SK-N-SH treated with all-trans-retinoic acid at 6 μM for 48 hours (cell line): ENCODE measurements around the gene LHX6.

ENCODE experiments used
- ATAC-seq: fragments of 200-7000 bp; cut with Tn5 transposase; 3 replicates; pipeline ENCODE4 v1.9.1; 2020; ENCODE audit warnings: mild to moderate bottlenecking, moderate library complexity
- ARNTL ChIP-seq: fragments of 450-650 bp; formaldehyde crosslinking; IDR thresholded peaks from 2 replicates; pipeline ENCODE4 v1.5.0; 2020; ENCODE audit warnings: low read depth, mild to moderate bottlenecking, moderate library complexity, borderline replicate concordance
- CSDC2 ChIP-seq: fragments of 250-450 bp; sonication (Bioruptor Pico); IDR thresholded peaks from 2 replicates; pipeline ENCODE4 v1.5.0; 2020; ENCODE audit warnings: mild to moderate bottlenecking, moderate library complexity
- ESRRG ChIP-seq: fragments of 250-450 bp; sonication (Bioruptor Pico); IDR thresholded peaks from 2 replicates; pipeline ENCODE4 v1.6.1; 2021; ENCODE audit warnings: mild to moderate bottlenecking
- GLIS3 ChIP-seq: fragments of 250-450 bp; sonication (Bioruptor Pico); IDR thresholded peaks from 2 replicates; pipeline ENCODE4 v1.5.0; 2020; ENCODE audit warnings: mild to moderate bottlenecking, moderate library complexity
- PPARA ChIP-seq: fragments of 250-450 bp; sonication (Bioruptor Pico); IDR thresholded peaks from 2 replicates; pipeline ENCODE4 v1.5.0; 2020; ENCODE audit warnings: mild to moderate bottlenecking, borderline replicate concordance
- RARB ChIP-seq: fragments of 250-450 bp; sonication (Bioruptor Pico); IDR thresholded peaks from 2 replicates; pipeline ENCODE4 v1.8.0; 2021; ENCODE audit warnings: mild to moderate bottlenecking, moderate library complexity
- SNAI2 ChIP-seq: fragments of 250-450 bp; sonication (Bioruptor Pico); IDR thresholded peaks from 2 replicates; pipeline ENCODE4 v1.5.0; 2020; ENCODE audit warnings: mild to moderate bottlenecking, moderate library complexity
- TCF4 ChIP-seq: fragments of 250-450 bp; sonication (Bioruptor Pico); IDR thresholded peaks from 2 replicates; pipeline ENCODE4 v1.8.0; 2021; ENCODE audit warnings: mild to moderate bottlenecking, moderate library complexity, borderline replicate concordance
- TOX ChIP-seq: fragments of 250-450 bp; sonication (Bioruptor Pico); IDR thresholded peaks from 2 replicates; pipeline ENCODE4 v1.8.0; 2021; ENCODE audit warnings: mild to moderate bottlenecking, moderate library complexity, borderline replicate concordance
- ZC3H10 ChIP-seq: fragments of 250-450 bp; sonication (Bioruptor Pico); IDR thresholded peaks from 2 replicates; pipeline ENCODE4 v1.5.1; 2021; ENCODE audit warnings: mild to moderate bottlenecking, moderate library complexity
- ZFP3 ChIP-seq: fragments of 250-450 bp; sonication (Bioruptor Pico); IDR thresholded peaks from 2 replicates; pipeline ENCODE4 v1.5.0; 2020; ENCODE audit warnings: mild to moderate bottlenecking, moderate library complexity
- ZFP30 ChIP-seq: fragments of 450-650 bp; formaldehyde crosslinking; IDR thresholded peaks from 2 replicates; pipeline ENCODE4 v1.5.0; 2022; ENCODE audit warnings: mild to moderate bottlenecking, moderate library complexity
- ZNF565 ChIP-seq: fragments of 450-650 bp; formaldehyde crosslinking; conservative IDR thresholded peaks from 2 replicates; pipeline ENCODE4 v1.5.0; 2020; ENCODE audit warnings: low read depth, mild to moderate bottlenecking, moderate library complexity
- ZNF70 ChIP-seq: fragments of 450-650 bp; formaldehyde crosslinking; IDR thresholded peaks from 2 replicates; pipeline ENCODE4 v1.5.0; 2020; ENCODE audit warnings: mild to moderate bottlenecking, moderate library complexity
- ZNF8 ChIP-seq: fragments of 450-650 bp; formaldehyde crosslinking; IDR thresholded peaks from 2 replicates; pipeline ENCODE4 v1.5.0; 2020; ENCODE audit warnings: mild to moderate bottlenecking, moderate library complexity
- TF ChIP-seq, protein P1 (sequence below): fragments of 250-450 bp; sonication (Bioruptor Pico); IDR thresholded peaks from 2 replicates; pipeline ENCODE4 v1.5.1; 2021; ENCODE audit warnings: mild to moderate bottlenecking, moderate library complexity
- TF ChIP-seq, protein P2 (sequence below): fragments of 250-450 bp; sonication (Bioruptor Pico); IDR thresholded peaks from 2 replicates; pipeline ENCODE4 v1.5.0; 2020; ENCODE audit warnings: mild to moderate bottlenecking, moderate library complexity
- TF ChIP-seq, protein P3 (sequence below): fragments of 250-450 bp; sonication (Bioruptor Pico); IDR thresholded peaks from 2 replicates; pipeline ENCODE4 v1.8.0; 2020; ENCODE audit warnings: mild to moderate bottlenecking, moderate library complexity, borderline replicate concordance
- TF ChIP-seq, protein P4 (sequence below): fragments of 250-450 bp; sonication (Bioruptor Pico); IDR thresholded peaks from 2 replicates; pipeline ENCODE4 v1.8.0; 2021; ENCODE audit warnings: low read depth, mild to moderate bottlenecking, moderate library complexity, borderline replicate concordance

Gene LHX6

DNA sequence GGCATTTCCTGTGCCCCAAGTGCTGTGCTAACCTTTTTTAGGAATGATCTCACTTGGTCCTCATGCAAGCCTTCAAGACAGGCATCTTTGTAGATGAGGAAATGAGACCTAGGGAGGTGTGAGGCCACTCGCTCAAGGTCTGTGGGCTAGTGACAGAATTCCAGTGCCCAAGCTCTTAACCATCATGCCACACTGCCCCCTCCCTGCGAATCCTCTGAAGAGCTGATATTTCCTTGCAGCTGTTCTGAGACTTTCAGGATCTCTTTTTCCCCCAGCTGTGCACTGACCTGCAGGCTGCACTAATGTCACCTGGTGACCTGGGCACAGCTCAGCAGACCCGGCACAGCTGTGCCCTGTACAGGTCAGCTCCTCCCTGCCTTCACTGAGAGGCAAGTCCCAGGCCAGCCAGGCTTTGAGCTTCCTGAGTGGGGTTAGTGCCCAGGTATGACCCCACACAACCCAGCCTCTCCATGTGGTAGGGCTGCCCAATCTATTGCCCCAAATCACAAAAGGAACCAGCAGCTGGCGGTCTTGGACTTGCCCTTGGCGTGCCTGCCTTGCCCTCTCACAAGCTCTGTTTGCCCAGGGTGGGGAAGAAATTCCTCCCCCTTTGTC, 36.4 kb downstream of the LHX6 start:
- ATAC-seq = no peak
- no peak for TF ChIP-seq ZNF8 (CRISPR knock-in tag)
- TF ChIP-seq, protein P1, sequence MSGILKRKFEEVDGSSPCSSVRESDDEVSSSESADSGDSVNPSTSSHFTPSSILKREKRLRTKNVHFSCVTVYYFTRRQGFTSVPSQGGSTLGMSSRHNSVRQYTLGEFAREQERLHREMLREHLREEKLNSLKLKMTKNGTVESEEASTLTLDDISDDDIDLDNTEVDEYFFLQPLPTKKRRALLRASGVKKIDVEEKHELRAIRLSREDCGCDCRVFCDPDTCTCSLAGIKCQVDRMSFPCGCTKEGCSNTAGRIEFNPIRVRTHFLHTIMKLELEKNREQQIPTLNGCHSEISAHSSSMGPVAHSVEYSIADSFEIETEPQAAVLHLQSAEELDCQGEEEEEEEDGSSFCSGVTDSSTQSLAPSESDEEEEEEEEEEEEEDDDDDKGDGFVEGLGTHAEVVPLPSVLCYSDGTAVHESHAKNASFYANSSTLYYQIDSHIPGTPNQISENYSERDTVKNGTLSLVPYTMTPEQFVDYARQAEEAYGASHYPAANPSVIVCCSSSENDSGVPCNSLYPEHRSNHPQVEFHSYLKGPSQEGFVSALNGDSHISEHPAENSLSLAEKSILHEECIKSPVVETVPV (CRISPR knock-in tag) = no peak
- TF ChIP-seq ESRRG (CRISPR knock-in tag) = no peak
- TF ChIP-seq RARB = no peak

DNA sequence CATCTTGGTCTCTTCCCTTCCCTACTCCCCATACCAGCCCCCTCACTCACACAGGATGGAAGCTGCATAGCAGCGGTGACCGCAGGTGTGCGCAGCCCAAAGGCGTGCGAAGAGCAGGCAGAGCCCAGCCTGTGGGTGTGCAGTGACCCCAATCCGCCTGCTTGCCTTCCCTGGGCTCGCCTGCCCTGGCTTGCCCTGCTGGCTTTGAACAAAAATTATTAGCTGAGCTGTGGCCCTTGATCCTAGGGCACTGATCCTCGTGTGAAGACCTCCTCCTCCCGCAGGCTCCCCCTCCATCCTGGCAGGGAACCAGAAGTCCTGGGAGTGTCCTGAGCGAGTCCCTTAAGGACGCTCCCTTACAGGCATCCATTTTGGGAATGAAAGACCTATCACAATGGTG, 37.2 kb downstream of the LHX6 start:
- TF ChIP-seq ZNF70 (CRISPR knock-in tag) = no peak
- TF ChIP-seq SNAI2 (CRISPR knock-in tag) = no peak
- TF ChIP-seq TOX (CRISPR knock-in tag) = no peak
- TF ChIP-seq ZNF565 (CRISPR knock-in tag) = no peak
- no peak for TF ChIP-seq ZFP30 (CRISPR knock-in tag)
- ATAC-seq = no peak

DNA sequence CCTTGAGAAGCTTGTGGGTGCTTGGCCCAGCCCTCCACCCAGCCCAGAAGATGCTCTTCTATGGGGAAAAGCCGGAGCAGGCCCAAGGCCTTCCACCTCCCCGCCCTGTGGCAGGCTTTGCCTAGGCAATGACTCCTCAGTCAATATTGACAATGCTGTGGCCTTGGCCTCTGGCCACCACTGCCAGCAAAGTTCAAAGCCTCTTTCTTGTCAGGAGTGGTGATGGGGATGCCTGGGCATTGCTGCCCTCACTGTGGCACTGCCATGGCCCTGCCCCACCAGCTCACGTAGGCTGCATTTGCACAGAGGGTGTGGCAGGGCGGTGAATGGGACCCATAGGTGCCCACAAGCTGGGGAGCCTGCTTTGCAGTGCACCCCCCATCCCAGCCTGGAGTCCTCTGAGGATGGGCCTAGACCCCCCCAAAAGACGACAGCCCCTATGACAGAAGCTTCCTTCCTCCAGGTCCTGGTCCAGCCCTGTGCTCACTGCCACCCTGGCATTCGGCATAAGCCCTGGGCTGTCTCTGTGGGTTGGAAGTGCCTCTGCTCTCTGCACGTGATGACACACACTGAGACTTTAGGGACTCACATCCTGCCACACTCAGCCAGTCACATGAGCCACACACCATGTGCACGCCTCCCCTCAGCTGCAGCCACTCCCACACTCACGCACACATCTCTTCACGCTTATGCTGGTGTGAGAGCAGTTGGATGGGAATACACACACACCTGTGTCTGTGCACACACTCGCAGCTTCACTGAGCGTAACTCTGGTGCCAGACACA, 38.0 kb downstream of the LHX6 start:
- TF ChIP-seq PPARA = no peak
- TF ChIP-seq, protein P2, sequence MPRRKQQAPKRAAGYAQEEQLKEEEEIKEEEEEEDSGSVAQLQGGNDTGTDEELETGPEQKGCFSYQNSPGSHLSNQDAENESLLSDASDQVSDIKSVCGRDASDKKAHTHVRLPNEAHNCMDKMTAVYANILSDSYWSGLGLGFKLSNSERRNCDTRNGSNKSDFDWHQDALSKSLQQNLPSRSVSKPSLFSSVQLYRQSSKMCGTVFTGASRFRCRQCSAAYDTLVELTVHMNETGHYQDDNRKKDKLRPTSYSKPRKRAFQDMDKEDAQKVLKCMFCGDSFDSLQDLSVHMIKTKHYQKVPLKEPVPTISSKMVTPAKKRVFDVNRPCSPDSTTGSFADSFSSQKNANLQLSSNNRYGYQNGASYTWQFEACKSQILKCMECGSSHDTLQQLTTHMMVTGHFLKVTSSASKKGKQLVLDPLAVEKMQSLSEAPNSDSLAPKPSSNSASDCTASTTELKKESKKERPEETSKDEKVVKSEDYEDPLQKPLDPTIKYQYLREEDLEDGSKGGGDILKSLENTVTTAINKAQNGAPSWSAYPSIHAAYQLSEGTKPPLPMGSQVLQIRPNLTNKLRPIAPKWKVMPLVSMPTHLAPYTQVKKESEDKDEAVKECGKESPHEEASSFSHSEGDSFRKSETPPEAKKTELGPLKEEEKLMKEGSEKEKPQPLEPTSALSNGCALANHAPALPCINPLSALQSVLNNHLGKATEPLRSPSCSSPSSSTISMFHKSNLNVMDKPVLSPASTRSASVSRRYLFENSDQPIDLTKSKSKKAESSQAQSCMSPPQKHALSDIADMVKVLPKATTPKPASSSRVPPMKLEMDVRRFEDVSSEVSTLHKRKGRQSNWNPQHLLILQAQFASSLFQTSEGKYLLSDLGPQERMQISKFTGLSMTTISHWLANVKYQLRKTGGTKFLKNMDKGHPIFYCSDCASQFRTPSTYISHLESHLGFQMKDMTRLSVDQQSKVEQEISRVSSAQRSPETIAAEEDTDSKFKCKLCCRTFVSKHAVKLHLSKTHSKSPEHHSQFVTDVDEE (CRISPR knock-in tag) = no peak
- TF ChIP-seq, protein P1 (CRISPR knock-in tag) = no peak
- no peak for TF ChIP-seq ARNTL (CRISPR knock-in tag)
- TF ChIP-seq CSDC2 (CRISPR knock-in tag) = no peak
- no peak for TF ChIP-seq GLIS3 (CRISPR knock-in tag)
- no peak for TF ChIP-seq RARB
- TF ChIP-seq ZFP3 (CRISPR knock-in tag) = no peak
- no peak for TF ChIP-seq ZNF8 (CRISPR knock-in tag)
- TF ChIP-seq, protein P3, sequence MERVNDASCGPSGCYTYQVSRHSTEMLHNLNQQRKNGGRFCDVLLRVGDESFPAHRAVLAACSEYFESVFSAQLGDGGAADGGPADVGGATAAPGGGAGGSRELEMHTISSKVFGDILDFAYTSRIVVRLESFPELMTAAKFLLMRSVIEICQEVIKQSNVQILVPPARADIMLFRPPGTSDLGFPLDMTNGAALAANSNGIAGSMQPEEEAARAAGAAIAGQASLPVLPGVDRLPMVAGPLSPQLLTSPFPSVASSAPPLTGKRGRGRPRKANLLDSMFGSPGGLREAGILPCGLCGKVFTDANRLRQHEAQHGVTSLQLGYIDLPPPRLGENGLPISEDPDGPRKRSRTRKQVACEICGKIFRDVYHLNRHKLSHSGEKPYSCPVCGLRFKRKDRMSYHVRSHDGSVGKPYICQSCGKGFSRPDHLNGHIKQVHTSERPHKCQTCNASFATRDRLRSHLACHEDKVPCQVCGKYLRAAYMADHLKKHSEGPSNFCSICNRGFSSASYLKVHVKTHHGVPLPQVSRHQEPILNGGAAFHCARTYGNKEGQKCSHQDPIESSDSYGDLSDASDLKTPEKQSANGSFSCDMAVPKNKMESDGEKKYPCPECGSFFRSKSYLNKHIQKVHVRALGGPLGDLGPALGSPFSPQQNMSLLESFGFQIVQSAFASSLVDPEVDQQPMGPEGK (CRISPR knock-in tag) = no peak
- TF ChIP-seq ZNF70 (CRISPR knock-in tag) = no peak
- no peak for TF ChIP-seq TOX (CRISPR knock-in tag)
- no peak for ATAC-seq

DNA sequence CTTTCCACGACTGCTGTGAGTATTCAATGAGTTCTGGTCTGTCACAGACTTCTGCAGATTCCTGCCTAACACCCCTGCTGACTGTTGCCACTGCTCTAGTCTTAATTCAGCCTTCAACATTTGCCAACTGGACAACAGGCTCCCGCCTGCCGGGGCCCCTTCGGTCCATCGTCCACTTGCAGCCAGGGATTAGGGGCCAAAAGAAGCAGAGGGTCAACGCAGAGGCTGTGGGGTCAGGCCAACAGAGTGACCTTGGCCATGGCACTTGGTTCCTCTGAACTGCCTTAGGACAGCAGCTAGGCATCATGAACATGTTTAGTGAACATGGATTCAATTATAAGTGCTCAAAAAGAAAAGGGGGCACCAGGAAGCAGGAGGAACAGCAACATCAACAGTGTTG, 40.4 kb downstream of the LHX6 start:
- no peak for ATAC-seq
- TF ChIP-seq ZC3H10 (no peak), TCF4 (CRISPR knock-in tag) (no peak), TOX (CRISPR knock-in tag) (no peak), ZFP3 (CRISPR knock-in tag) (no peak), SNAI2 (CRISPR knock-in tag) (no peak)
- TF ChIP-seq, protein P4, sequence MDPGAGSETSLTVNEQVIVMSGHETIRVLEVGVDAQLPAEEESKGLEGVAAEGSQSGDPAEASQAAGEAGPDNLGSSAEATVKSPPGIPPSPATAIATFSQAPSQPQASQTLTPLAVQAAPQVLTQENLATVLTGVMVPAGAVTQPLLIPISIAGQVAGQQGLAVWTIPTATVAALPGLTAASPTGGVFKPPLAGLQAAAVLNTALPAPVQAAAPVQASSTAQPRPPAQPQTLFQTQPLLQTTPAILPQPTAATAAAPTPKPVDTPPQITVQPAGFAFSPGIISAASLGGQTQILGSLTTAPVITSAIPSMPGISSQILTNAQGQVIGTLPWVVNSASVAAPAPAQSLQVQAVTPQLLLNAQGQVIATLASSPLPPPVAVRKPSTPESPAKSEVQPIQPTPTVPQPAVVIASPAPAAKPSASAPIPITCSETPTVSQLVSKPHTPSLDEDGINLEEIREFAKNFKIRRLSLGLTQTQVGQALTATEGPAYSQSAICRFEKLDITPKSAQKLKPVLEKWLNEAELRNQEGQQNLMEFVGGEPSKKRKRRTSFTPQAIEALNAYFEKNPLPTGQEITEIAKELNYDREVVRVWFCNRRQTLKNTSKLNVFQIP (CRISPR knock-in tag) = no peak
- TF ChIP-seq, protein P1 (CRISPR knock-in tag) = no peak
- TF ChIP-seq, protein P2 (CRISPR knock-in tag) = no peak
